ENCODE data around the gene MAP3K5.

The MAP3K5 gene

GRCh38 chr6:136564180-136564579 is 228.1 kb downstream of the MAP3K5 start:
- no peak for DNase-seq

GRCh38 chr6:136563386-136564152 is 228.7 kb downstream of the MAP3K5 start:
- DNase-seq: no peak

- DNase-seq: no peak
Measured at GRCh38 chr6:136562211-136562610, 230.1 kb downstream of the MAP3K5 start.

GRCh38 chr6:136553166-136553787 is 239.0 kb downstream of the MAP3K5 start:
- DNase-seq: no peak

- DNase-seq: no peak
Measured at GRCh38 chr6:136552054-136552453, 240.2 kb downstream of the MAP3K5 start.

GRCh38 chr6:136551103-136551502 is 241.2 kb downstream of the MAP3K5 start:
- no peak for DNase-seq

GRCh38 chr6:136550330-136551071 is 241.8 kb downstream of the MAP3K5 start, which contains the start of gene MAP7:
Gene MAP7 (minus strand): TSS chr6:136550422. CDS start chr6:136550408, 14 bp downstream.
- DNase-seq: peak; percentile 12

- DNase-seq: no peak
Measured at GRCh38 chr6:136550045-136550329, 242.3 kb downstream of the MAP3K5 start.

- no peak for DNase-seq
Measured at GRCh38 chr6:136549300-136550044, 242.8 kb downstream of the MAP3K5 start.

- DNase-seq: no peak
Measured at GRCh38 chr6:136548582-136549299, 243.5 kb downstream of the MAP3K5 start.

- no peak for DNase-seq
Measured at GRCh38 chr6:136547871-136548270, 244.4 kb downstream of the MAP3K5 start.

- peak; percentile 44 for DNase-seq
Measured at GRCh38 chr6:136547336-136547735, 244.9 kb downstream of the MAP3K5 start.

GRCh38 chr6:136546331-136546730 is 245.9 kb downstream of the MAP3K5 start:
- DNase-seq: no peak

GRCh38 chr6:136544326-136544725 is 248.0 kb downstream of the MAP3K5 start:
- no peak for DNase-seq

GRCh38 chr6:136541395-136541794 is 250.9 kb downstream of the MAP3K5 start:
- no peak for DNase-seq

- no peak for DNase-seq
Measured at GRCh38 chr6:136539967-136540652, 252.2 kb downstream of the MAP3K5 start.

- no peak for DNase-seq
Measured at GRCh38 chr6:136538836-136539235, 253.4 kb downstream of the MAP3K5 start.

GRCh38 chr6:136535880-136536650 is 256.2 kb downstream of the MAP3K5 start:
- DNase-seq: no peak

GRCh38 chr6:136535017-136535765 is 257.1 kb downstream of the MAP3K5 start:
- no peak for DNase-seq

- DNase-seq: no peak
Measured at GRCh38 chr6:136534268-136534667, 258.0 kb downstream of the MAP3K5 start.
